HPDE6-E6E7 (cell line): Measurements from ENCODE around the gene JAM2.
"Not testable (repeated sequence)": the region's sequence is repeated elsewhere in the genome, so short reads cannot be mapped to it uniquely, and the experiment has no call there.

ENCODE experiments used
- DNase-seq: peaks from one replicate; pipeline ENCODE4 v3.0.0; 2011; ENCODE audit warnings: missing footprints; ENCODE audit errors: extremely low spot score

The JAM2 gene

DNA sequence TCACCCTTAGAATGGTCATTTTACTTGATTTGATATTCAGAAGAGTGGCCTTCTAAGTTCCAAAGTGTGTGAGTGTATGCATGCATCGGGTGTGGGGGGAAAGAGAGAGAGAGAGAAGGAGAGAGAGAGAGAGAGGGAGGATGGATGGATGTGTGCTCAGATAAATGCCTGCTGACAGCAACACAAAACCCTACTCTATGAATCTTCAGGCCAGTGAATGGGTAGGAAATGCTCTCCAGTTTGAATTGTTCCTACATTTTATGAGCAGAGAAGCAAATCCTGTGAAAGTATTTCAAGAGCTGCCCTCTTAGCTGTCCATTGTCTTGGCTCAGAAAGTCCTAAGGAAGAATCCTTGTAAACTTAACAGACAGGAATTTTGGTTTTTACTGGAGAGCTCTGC lies 7.4 kb downstream of the JAM2 start:
- no peak for DNase-seq

DNA sequence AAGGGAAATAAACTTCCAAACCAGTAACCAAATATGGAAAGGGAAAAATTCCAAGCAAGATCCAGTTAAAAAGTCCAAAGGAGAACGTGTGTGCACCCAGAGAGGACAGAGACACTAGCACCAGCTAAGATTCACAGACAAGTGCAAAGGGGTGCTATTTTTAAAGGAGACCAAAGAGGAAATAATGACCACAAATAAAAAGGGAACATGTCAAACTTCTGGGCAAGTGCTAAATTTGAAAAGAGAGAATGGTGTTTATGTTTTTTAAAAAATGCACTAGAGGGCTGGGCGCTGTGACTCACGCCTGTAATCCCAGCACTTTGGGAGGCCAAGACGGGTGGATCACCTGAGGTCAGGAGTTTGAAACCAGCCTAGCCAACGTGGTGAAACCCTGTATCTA lies 8.6 kb downstream of the JAM2 start:
- DNase-seq: no peak

DNA sequence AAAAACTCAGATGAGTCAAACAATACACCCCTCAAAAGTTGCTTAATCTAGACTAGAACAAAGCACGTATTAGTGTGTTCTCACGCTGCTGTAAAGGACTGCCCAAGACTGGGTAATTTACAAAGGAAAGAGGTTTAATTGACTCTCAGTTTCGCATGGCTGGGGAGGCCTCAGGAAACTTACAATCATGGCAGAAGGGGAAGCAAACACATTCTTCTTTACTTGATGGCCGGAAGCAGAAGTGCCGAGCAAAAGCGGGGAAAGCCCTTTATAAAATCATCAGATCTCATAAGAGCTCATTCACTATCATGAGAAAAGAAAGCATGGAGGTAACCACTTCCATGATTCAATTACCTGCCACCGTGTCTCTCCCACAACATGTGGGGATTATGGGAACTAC lies 10.1 kb downstream of the JAM2 start:
- no peak for DNase-seq

DNA sequence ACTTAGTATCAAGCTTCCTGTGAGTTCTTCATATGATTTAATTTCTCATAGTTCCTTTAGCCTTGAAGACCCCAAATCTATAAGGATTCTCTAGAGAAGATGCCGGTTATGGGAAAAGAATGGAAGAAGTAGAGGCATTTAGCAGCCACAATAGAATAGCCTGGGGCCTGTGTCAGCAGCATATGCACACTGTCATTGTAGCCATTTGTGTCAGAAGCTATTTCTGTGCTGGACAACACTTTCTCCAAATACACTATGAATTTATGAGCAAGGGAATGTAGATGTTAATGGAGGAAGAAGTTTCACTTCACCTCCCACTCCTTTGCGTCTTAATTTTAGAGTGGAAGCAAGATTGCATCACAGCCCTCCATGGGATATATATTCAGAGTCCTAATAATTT lies 17.4 kb downstream of the JAM2 start:
- DNase-seq: no peak

GRCh38 chr21:25657140-25657539 lies 18.1 kb downstream of the JAM2 start:
- no peak for DNase-seq

- DNase-seq: no peak
Measured at GRCh38 chr21:25658427-25659035, 19.5 kb downstream of the JAM2 start.

GRCh38 chr21:25660233-25660632 lies 21.2 kb downstream of the JAM2 start:
- no peak for DNase-seq

GRCh38 chr21:25664491-25664931 lies 25.5 kb downstream of the JAM2 start:
- DNase-seq: no peak

DNA sequence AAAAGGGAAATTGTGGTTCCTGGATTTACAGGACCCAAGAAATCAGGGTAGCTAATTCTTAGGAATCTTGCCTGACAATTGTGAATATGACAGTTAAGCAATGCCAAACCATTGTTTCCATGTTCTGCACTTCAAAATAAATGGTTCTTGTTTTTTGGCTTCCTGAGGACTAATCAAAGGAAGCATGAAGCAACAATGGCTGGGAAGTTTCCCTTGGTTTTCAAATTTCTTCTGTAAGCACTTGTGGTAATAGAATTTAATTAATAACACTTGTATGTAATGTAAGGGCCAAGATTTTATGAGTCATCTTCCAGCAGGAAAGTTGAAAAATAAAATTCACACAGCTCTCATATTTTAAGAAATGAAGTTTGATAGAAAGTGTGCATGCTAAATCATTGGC lies 31.7 kb downstream of the JAM2 start:
- DNase-seq: no peak

GRCh38 chr21:25676451-25676850 lies 37.4 kb downstream of the JAM2 start:
- DNase-seq: no peak

GRCh38 chr21:25682382-25682781 lies 43.3 kb downstream of the JAM2 start:
- DNase-seq: no peak

DNA sequence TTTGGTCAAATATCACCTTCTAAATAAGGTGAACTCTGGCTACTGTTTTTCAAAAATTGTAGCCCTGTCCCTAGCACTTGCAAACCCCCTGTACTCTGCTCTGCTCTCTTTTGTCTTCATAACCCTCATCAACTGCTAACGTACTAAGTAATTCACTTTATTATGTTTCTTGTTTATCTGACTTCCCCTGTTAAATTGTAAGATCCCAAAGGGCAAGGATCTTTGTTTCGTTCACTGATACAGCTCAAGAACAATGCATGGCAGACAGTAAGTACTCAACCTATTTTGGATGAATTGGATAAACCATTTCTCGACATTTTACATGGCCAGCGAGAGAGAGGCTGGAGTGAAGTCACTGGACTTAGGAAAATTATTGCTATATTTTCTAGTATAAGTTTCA lies 48.7 kb downstream of the JAM2 start:
- no peak for DNase-seq

GRCh38 chr21:25688275-25689155 lies 49.5 kb downstream of the JAM2 start:
- no peak for DNase-seq

DNA sequence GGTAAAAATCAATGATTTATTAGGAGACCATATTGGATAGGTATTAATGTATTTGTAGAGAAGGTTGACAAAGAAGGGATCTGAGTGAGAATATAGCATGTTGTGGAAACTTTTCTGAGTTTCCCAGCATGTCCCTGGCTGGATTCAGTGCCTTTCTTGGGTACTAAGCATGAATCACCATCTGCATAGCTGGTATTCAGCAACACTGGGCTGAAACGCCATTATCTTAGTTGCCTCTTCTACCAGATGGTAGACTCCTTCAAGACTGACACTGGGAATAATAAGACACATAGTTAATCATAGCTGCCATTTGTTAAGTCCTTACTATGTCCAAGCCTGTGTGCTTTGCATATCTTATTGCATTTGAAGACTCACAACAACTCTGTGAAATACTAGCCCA lies 50.2 kb downstream of the JAM2 start:
- DNase-seq: no peak

GRCh38 chr21:25691976-25692375 lies 52.9 kb downstream of the JAM2 start:
- DNase-seq: no peak

DNA sequence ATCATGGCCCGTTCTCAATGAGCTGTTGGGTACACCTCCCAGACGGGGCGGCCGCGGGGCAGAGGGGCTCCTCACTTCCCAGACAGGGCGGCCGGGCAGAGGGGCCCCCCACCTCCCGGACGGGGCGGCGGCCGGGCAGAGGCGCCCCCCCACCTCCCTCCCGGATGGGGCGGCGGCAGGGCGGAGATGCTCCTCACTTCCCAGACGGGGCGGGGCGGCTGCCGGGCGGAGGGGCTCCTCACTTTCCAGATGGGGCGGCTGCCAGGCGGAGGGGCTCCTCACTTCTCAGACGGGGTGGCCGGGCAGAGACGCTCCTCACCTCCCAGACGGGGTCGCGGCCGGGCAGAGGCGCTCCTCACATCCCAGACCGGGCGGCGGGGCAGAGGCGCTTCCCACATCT lies 56.4 kb downstream of the JAM2 start:
- DNase-seq: not testable (repeated sequence)

DNA sequence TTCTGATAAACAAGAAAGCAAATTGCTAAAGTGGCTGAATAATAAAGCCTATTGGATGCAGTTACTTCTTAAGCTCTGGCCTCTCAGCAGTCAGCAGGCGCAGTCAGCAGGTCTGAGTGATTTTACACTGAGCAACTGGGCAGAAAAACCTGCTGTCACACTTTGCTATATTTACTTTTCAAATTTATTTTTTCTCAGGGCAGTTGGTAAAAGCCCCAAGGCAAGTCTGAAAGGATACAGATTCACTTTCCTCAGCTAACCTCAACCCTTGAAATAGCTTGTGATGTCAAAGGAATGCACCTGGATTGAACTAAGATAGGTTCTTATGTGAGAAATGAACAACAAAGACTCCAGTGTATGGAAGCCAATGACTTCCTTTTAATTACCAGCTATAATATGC lies 61.7 kb downstream of the JAM2 start:
- no peak for DNase-seq

DNA sequence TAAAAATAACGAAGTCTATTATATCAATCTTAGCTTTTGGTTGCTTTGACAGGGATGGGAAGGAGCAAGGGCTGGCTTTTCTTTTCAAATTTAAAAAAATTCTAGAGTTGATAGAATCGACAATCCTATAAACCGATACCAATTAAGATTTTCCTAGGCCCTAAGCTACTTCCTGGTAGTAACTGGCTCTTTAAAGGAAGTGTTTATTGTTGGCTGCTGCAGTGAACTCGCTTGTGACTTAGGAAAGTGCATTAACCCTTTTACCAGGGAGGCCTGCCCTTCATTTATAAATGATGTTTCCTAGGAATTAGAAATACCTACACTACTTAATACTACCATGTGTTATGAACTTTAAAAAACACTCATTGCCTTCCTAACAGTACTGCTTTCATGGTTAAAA lies 62.5 kb downstream of the JAM2 start:
- no peak for DNase-seq

DNA sequence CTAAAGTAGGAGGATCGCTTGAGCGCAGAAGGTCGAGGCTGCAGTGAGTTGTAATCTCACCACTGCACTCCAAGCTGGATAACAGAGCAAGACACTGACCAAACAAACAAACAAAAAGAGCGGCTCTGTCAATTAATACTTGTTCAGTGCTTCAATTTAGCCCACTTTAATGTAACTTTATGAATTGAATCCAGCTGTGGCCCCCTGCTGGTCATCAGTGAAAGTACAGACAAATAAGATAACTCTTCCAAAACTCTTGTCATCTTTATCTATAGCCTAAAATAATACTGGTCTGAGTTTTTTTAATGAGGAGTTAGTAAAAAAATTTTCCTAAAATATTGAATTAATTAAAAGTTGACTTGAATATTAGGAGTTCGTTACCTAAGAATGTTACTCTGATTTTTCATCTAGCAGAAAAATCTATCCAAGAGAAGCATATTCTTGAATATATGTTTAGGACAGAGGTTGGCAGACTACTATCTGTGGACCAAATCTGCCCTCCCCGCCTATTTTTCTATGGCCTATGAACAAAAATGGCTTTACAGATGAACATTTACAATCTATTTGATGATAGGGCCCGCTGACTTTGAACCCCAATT lies 69.5 kb downstream of the JAM2 start:
- no peak for DNase-seq

- DNase-seq: no peak
Measured at GRCh38 chr21:25709684-25710265, 70.7 kb downstream of the JAM2 start.

DNA sequence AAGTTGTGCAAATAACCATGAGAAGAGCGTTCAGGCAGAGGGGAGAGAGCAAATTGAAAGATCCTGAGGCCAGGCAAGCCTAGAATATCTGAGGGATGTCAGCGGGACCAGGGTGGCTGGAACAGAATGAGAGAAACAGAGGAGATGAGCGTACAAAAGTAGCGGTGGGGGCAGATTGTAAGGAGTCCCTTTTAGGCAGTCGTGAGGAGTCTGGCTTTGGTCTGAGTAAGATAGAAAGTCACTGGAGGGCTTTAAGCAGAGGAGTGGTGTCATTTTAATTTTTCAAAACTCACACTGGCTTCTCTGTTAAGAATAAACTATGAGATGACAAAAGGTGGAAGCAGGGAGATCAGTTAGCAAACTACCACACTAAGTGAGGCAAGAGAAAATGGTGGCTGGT lies 71.5 kb downstream of the JAM2 start:
- no peak for DNase-seq

DNA sequence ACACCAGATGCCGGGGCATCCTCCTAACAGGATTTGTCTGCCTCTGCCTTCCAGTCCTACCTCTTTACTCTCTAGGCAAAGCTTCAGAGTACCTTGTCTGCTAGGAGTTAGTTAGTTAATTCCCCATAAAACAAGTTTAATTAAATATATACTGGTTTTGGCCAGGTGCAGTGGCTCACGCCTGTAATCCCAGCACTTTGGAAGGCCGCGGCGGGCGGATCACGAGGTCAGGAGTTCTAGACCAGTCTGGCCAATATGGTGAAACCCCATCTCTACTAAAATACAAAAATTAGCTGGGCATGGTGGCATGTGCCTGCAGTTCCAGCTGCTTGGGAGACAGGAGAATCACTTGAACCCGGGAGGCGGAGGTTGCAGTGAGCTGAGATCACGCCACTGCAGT lies 75.0 kb downstream of the JAM2 start:
- not testable (repeated sequence) for DNase-seq
